Iris pigment epithelial cell (primary cell): ENCODE measurements around the gene PNMA1.

Source experiments
- DNase-seq: peaks from one replicate; pipeline ENCODE4 v3.0.0-alpha.2; 2011; ENCODE audit warnings: low read depth

Gene PNMA1, protein sequence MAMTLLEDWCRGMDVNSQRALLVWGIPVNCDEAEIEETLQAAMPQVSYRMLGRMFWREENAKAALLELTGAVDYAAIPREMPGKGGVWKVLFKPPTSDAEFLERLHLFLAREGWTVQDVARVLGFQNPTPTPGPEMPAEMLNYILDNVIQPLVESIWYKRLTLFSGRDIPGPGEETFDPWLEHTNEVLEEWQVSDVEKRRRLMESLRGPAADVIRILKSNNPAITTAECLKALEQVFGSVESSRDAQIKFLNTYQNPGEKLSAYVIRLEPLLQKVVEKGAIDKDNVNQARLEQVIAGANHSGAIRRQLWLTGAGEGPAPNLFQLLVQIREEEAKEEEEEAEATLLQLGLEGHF

DNA sequence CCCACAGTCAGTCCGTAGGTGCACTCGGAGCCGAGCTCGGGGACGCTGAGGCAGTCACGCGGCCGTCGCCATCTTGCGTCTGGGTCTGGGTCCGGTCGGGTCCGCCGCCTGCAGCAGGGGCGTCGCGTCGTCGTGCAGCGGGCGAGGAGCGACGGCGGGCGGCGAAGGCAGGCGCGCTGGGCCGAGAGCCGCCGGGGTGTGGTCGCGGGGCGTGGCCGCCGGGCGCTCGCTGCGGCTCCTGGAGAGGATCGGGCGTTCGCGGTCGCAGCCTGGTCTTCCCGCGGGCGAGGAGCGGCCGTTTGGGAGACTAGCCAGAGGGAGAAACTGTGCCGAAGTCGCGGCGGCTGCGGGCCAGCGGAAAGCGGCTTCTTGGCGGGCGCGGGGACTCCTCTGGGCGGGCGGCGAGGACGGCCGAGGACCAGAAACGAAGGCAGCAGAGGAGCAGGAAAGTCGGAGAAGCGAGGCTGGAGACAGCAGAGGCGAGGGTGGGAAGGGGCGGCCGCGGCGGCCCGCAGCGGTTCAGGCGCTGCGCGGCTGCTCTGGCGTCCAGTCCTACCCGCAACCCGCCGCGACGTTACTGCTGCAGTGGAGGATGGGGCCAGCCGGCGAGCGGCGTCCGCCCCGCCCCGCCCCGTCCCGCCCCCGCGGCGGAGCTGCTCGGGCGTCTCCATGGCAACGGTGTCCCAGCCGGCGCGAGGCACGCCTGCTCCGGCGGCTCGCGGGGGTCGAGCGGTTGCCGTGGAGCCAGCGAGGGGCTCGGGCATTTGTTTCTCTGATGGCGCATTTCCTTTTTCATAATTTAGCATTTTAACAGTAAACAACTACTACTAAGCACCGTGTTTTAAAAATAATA lies at the start of gene PNMA1:
Gene PNMA1, minus strand, starts transcription at position 582 of the 853 bp plus-strand sequence. CDS start 745 bp downstream, outside the sequence.
- peak; percentile 81 for DNase-seq

DNA sequence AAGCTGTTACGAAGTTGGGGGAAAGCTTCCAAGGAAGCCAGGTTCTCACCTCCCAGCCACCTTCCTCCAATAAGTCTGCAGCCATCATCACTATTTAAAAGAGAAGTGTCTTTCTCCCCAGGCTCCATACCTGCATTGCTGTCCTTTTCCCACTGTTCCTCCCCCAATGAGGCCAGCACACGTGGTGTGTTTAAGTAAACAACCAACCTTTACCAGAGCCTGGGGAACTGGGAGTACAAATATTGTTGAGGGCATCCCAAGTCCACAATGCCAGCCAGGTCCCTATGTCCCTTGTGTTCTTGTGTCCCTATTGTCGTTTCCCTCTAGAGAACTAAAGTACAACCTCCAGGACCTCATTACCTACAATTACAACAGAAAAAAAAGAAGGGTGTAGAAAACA lies 49.2 kb upstream of the PNMA1 start:
- no peak for DNase-seq

- no peak for DNase-seq
Measured at GRCh38 chr14:73762375-73762822, 48.2 kb upstream of the PNMA1 start.

GRCh38 chr14:73761618-73762355 lies 47.6 kb upstream of the PNMA1 start:
- DNase-seq: no peak

- no peak for DNase-seq
Measured at GRCh38 chr14:73760598-73761586, 46.7 kb upstream of the PNMA1 start.

- DNase-seq: peak; percentile 99
Measured at GRCh38 chr14:73759714-73760597, 45.8 kb upstream of the PNMA1 start.

- DNase-seq: peak; percentile 69
Measured at GRCh38 chr14:73759183-73759713, 45.1 kb upstream of the PNMA1 start.

- peak; percentile 67 for DNase-seq
Measured at GRCh38 chr14:73758392-73759182, 44.4 kb upstream of the PNMA1 start.

- no peak for DNase-seq
Measured at GRCh38 chr14:73757876-73758391, 43.8 kb upstream of the PNMA1 start.

DNA sequence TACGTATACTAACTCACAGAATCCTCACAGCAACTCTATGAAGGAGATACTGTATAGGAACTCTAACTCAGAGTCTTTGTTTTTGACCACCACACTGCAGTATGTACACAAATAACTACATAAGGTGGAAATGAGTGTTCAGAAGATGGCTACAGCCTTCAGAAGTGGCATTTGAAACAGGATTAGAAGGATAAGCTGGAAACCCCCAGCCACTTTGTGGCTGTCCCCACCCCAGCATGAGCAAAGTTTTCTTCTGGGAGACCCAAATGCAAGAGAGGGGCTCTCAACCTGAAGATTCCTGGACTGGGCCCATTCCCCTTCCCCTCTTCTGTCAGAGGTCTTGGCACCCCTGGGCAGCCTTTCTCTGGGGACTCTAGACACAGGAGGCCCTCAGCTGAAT lies 43.2 kb upstream of the PNMA1 start:
- DNase-seq: no peak

DNA sequence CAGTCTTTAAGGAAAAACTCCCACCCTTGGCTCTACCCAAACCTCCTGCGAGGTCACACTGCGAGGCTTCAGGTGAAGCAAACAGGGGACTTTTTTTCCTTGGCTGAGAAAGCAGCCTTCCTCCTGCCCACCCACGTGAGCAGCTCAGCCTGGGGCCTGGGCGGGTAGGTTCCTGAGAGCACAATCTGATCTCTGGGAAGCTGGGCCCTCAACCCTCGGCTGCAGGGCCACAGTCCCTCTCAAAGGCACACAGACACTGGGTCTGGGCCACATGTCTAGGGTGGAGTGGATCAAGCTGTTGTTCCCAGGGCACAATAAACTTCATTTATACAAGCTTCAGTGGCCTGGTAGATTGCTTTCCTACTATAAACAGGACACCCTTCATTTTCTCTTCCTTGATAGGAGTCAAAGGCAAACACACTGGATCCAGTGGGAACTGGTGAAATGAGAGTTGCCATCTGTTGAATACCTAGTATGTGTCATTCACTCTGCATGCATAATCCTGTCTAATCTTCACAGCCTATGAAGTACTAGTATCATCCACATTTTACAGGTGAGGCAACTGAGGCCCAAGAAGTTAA lies 41.3 kb upstream of the PNMA1 start:
- DNase-seq: no peak

- peak; percentile 55 for DNase-seq
Measured at GRCh38 chr14:73754911-73755360, 40.8 kb upstream of the PNMA1 start.

- DNase-seq: no peak
Measured at GRCh38 chr14:73753887-73754795, 40.0 kb upstream of the PNMA1 start.

GRCh38 chr14:73753124-73753886 lies 39.1 kb upstream of the PNMA1 start:
- DNase-seq: no peak

DNA sequence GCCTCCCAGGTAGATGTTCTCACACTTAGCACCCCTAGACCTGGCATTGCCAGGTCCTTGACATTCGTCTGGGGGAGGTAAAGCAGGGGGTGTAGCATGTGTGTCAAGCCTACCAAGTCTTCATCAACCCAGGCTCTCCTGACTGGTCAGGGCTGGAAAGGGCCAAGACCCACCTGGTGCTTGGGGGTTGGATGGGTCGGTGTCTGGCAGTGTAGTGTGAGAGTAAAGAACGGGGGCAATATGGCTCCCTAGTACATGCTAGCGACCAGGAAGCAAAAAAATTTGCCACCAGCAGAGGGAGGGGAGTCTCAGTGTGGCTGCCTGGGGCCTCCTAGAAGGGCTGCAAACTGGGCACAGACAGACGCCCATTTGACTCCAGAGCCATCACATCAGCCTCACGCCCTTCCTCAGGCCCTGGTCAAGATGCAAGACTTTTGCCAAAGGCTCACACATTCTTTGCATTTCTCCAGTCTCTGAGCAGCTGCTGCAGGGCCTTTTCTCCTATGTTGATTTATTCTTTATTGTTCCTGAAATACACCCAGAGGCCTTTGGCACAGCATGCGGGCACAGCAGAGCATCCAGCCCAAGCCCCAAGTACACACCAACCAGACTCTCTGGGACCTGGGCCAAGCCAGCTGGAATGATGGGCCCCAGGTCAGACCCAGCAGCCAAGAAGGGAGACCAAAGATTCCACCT lies 38.3 kb upstream of the PNMA1 start:
- DNase-seq: peak; percentile 44
